Right forelimb (tissue), 1 donor: ENCODE measurements around the gene RCVRN.
"Not testable (repeated sequence)": the region's sequence is repeated elsewhere in the genome, so short reads cannot be mapped to it uniquely, and the experiment has no call there.

Experiments
- DNase-seq: peaks from one replicate; pipeline ENCODE4 v3.0.0-alpha.2; 2018

RCVRN gene

DNA sequence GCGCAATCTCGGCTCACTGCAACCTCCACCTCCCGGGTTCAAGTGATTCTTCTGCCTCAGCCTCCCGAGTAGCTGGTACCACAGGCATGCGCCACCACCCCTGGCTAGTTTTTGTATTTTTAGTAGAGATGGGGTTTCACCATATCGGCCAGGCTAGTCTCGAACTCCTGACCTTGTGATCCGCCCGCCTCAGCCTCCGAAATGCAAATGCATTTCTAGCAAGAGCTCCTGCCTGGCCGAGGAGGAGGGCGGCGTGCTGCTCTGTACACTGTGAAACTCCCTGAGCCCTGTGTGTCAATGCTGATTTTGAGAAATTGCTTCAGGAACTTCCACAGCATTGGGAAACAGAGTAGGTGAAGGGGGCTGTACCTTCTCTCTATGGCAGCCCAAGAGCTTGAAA lies 16.1 kb upstream of the RCVRN start:
- DNase-seq, result not testable (repeated sequence)

DNA sequence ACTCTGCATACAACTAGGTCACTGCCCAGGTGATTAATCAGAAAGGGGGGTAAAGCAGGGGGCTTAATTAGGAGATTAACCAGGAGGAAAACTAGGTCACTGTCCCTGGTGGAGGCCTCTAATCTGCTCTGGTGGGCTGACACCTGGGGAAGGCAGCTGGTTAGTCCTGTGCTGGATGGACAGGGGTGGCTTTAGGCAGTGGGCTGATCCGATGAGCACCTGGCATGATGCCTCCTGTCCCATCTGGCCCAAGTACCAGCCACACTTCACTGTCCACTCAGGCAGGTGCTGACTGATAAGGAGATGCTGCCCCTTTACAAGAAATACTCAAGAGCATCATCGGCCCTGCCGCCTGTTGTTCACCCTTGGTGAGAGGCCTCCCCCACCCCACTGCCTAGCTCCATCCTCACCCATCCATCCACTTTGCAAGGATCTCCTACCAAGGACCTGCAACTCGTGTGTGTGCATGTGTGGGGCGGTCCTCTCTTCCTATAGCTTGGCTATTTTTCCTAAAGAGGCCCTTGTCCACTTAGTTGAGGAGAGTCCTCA lies 13.8 kb upstream of the RCVRN start:
- no peak for DNase-seq

DNA sequence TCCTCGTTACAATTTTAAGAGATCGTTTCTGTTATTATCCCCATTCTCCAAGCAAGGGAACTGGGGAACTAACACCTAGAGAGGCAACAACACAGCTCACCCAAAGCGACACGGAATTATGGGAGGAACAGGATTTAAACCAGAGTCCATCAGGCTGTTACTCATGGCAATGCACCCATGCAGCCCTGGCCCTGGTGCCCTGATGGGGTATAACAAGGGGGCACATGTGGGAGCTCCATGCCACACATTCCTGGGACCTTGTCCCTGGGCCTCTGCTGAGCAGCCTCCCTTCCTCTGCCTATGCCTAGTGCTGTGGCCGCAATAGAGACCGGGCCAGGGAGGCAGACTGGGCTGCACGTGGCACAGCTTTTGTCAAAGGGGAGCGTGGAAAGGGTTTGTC lies 13.3 kb upstream of the RCVRN start:
- DNase-seq, result no peak

DNA sequence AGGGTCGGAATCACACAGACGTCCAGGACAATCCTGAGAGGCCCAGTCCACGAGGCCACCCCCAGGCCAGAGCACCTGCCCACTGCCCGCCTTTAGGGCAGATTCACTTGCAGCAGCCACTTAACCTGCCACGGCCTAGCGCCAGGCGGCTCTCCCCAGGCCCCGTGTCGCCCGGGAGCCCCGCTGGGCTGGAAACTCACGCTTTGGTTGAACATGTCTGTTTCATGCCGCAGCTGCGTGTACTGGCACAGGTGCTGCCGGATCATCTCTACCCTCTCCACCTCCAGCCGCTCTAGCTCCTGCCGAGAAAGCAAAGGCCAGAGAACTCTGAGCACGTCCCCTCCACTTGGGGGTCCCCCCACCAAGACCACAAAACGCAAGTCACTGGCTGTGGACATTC lies 12.7 kb upstream of the RCVRN start:
- DNase-seq, result no peak

DNA sequence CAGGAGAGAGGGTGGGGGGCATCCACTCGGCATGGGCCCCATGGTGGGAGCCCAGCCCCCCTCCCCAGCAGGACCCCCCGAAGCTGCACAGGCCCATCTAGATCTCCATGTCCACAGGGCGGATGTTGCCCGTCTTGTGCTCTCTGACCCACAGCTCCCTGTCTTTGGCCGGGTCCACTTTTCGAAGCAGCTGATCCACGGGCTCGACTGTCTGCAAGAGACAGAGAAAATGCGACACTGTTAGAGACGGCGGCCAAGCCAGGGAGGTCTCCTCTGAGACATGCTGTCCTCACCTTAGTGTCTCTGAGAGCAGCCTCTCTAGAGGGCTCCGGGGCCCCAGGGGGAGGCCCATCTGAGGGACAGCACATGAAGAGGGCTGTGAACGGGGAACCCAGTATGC lies 12.1 kb upstream of the RCVRN start:
- DNase-seq, result no peak

DNA sequence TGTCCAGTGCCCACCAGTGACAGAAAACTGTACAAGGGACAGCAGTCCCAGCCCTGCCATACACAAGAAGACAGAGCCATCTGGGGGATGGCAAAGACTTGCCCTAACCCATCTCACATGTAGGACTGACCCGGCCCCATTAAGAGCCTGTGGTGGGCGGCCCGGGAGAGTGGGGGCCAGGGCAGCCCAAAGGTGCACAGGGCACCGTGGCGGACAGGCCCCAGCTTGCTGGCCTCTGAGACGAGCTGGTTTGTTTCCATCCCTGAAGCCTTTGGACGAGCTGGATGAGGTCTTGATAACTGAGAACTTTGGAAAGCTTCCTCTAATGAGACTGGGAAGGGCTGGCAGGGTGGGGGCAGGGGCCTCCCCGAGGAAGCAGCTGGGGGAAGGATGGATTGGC lies 11.0 kb upstream of the RCVRN start:
- no peak for DNase-seq

DNA sequence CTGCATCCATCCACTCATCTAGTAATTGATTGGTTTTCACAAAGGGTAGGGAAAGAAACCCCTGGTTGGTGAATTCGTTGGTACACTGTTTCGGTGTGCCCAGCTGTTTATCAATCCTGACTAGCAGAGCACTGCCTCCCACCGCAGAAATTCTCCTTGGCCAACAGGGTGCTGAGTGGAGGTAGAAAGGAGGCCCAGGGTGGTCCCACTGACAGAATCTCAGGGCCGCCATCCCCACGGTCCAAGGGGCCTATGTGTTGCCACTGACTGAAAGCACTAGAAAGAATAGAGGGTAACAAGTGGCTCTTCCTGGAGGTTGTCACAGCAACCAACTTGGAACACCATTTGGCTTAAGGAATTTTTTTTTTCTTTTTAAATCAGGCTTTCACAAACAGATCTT lies 8.4 kb upstream of the RCVRN start:
- DNase-seq, result no peak

DNA sequence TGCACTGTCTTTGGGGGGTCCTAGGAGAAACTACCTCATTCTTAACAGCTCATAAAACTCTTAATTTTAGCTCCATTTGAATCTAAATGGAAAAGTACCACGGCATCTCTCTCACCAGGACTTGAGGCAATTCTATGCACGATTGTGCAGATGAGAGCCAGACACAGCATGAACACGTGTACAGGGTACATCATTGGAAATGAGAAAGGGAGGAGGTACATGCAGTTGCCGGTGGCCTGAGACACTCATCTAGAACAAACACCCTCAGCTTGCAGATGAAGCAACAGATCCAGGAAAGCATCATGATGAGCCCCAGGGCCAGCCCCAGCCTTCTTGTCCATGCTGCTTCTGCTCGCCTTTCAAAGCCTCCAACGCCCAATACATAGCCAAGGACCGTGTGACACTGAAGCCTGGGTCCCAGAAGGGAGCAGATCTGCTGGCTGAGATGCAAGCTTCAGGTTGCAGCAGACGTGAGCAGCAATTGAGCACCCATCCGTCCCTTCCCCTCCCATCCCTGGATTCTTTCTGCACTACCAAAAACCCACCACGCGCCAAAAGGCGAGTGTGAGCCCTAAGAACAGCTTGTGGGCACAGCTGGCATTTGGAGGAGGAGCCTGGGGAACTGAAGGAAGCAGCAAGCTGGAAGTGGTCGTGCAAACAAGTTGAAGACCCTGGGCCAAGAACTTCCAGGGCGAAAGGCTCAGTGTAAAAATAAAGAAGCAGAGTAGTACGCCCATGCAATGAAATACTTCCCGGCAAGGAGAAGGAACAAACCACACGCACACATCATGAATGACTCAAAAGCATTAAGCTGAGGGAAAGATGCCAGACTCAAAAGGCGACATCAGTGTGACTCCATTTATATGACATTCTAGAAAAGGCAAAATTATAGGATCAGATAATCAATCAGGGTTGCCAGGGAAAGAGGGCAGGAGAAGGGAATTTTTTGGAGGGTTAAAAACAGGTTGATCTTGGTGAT lies 7.3 kb upstream of the RCVRN start:
- DNase-seq, result no peak

DNA sequence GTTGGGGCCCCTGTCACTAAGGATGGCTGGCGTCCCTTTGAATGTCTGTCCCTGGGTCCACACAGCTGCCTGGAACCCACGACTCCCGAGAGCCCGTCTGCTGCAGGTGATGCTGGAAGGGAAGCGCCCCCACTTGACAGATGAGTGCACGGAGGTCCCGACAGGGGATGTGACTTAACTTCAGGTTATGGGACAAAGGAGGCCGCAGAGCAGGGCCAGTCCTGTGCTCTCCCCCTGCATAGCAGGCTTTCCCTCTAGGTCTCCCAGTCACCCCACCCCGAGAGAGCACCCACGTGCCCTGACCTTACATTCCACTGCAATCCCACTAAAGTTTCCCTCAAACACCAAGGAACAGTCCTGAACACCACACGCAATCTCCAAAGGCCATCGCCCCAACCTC lies 6.0 kb upstream of the RCVRN start:
- DNase-seq, result no peak

DNA sequence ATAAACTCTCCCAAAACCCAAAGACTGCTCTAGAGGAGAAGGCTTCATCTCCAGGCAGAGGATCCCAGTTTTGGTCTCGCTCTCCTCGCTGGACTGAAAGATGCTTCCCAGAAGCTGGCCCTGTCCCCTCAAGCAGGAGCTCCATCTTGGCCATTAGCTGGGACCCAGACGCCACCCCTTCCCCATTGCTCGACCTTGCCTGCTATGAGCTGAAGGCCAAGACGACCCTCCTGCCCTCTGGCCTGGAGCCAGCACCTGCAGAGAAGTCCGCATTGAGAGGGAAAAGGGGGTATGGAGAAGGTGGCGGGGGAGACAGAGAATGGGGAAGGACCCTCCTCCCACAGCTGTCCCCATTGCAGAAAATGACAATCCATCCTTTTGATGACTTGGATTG lies 3.6 kb upstream of the RCVRN start:
- no peak for DNase-seq

DNA sequence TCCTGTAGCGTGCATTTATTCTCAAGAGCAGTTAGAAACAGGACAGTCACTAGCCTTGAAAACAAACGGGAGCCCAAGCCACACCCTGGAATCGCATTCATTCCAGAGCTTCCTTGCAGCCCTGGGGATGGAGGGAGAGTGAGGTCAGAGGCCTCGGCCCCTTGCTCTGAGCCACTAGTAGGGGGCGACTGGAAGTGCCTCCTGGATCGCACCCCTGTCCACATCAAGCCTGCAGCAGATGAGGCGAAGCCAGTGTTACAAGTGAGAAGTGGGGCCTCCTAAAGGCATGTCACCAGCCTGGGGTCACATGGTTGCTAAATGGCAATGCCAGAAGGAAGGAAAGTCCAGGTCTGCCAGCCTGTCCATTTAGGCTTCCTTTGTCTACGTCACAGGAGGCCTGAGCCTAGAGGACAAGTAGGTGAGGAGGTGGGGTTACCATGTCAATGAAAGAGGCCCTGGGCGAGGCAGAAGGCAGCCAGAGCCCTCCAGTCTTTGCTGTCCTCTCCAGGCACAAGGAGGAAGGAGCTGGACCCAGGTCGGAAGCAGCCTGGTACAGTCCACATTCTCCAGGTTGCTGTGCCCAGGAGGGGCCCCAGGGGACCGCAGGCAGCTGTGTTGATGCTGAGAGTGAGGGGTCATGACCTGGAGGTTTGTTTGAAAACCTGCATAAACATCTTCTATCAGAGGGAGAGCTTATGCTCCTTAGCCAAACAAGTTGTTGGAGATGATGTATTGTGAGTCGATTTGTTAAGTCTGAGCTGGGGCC lies 3.0 kb upstream of the RCVRN start:
- DNase-seq, result no peak

DNA sequence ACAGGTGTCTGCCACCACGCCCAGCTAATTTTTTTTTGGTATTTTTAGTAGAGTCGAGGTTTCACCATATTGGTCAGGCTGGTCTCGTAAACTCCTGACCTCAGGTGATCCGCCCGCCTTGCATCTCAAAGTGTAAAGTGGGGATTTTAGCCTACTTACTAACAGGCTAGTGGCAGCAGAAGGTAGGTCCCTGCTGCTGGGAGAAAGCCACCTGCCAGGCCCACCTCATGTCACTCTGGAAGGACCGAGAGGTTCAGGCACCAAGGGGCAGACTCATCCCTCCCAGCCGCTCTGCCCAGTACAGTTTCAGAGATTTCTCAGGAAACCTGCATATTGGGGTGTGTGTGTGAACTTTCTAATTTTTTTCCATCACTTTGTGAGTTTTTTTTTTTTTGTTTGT lies 2.1 kb upstream of the RCVRN start:
- DNase-seq, result no peak

DNA sequence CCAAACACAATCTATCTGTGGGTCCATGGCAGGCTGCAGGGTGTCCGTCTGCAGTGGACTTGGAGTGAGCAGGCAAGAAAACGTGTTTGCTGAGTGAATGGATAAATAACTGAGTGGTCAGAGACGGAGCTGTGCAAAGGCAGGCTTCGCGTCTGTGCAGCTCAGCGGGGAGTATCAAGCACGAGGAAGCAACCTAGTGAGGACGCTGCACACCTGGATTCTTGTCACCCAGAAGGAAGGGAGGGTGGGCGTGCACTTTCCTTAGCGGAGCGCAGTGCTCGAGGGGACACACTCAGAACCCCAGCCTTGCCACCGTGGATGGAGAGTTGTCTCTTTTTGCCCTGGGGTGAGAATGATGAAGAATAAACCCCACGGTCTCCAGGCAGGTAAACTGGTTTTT lies 1.5 kb upstream of the RCVRN start:
- DNase-seq, result no peak

DNA sequence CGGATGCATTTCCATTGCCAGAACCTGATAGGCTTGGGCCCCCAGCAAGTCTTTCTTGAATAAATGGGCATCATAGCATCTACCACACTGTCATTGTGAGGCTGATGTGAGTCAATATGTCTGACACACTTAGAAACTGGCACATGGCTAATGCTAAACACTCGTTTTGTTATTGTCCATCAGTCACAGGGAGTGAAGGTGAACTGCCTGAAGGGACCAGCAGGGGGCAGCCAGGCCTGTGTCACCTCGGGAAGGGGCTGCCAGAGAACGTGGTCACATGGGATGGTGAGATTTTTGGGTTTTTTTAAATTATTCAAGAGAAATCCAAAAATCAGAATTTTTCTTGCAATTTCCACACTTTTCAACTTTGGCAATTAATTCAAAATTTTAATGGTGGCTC lies 831 bp upstream of the RCVRN start:
- no peak for DNase-seq

DNA sequence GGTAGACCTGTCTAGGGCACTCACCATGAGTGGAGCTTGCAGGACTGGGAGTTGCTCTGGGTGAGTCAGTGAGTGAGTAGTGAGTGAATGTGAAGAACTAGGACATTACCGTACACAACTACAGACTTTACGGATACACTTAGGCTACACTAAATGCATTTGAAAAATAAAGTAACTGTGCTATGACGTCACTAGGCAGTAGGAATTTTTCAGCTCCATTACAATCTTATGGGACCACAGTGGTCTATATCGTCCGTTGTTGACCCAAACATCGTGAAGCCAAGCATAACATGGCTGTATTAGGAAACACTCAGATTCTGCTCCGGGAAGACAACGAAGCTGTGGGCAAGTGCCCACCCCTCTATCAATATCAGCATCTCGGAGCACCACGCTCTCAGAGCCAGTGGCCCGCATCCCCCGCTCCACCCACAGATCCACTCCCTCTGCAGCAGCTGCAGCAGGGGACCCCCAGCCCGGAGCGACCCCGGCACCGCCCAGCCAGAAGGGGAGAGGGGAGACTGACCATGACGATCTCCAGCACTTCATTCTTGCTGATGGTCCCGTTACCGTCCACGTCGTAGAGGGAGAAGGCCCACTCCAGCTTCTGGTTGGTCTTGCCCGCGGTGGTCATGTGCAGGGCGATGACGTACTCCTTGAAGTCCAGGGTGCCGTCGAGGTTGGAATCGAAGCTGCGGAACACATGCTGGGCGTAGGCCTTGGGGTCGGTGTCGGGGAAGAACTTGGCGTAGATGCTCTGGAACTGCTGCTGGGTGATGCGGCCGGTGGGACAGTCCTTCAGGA lies 594 bp downstream of the RCVRN start:
- DNase-seq, result no peak

DNA sequence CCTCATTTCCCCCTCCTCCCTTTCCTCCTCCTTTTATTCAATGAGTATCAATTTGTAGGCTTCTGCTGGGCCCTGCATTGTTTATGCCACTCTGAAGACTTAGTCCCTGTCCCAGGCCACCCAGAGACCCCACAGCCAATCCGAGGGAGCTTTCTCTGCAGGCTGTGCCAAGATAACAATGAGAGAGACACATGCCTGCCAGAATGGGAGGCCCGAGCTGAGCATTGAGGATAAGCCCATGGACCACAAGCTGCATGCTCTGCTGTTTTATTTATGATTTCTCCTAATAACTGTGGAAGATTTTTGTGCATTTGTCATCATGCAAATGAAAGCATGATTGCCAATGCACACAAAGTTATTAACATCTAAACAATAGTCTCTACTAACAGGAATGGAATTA lies 3.0 kb downstream of the RCVRN start:
- no peak for DNase-seq

DNA sequence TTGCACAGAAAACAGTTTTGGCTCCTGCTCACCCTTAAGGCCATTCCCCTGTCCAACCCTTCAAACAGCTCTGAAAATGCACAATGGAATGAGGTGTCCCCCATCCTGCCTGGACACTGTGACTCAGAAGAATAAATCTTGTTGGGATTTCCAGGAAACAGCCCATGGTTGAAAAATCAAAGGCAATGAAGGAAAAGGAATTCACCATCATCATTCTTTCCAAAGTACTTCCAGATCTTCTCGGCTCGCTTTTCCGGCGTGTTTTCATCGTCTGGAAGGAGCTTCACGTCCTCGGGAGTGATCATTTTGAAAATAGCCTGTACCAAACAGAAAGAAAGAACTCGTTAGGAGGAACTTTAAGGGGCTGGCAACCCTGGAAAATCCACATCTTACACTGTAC lies 4.3 kb downstream of the RCVRN start:
- no peak for DNase-seq

DNA sequence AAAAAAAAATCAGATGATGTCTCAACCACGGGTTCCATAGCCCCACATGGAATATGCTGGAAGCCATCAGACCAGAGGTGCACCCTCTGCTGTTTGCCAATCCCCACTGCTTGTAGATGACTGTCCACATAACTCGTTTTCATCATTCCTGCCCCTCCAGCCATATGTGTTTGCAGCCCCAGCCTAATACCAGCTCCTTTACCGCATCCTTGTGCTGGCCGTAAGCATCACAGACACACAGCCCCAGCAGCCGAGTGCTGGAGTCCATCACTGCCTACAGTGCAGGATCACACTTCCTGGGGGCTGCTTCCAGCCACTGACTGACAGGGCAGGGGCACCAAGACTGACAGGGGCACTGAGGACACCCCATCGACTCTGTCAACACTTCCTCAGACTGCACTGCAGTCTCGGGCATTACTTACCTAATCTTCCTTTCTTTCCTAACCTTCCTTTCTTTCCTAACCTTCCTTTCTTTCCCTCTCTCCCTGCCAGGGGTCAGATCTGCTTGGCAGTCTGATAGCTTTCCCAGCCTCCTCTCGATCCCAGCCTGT lies 5.0 kb downstream of the RCVRN start:
- DNase-seq, result no peak

DNA sequence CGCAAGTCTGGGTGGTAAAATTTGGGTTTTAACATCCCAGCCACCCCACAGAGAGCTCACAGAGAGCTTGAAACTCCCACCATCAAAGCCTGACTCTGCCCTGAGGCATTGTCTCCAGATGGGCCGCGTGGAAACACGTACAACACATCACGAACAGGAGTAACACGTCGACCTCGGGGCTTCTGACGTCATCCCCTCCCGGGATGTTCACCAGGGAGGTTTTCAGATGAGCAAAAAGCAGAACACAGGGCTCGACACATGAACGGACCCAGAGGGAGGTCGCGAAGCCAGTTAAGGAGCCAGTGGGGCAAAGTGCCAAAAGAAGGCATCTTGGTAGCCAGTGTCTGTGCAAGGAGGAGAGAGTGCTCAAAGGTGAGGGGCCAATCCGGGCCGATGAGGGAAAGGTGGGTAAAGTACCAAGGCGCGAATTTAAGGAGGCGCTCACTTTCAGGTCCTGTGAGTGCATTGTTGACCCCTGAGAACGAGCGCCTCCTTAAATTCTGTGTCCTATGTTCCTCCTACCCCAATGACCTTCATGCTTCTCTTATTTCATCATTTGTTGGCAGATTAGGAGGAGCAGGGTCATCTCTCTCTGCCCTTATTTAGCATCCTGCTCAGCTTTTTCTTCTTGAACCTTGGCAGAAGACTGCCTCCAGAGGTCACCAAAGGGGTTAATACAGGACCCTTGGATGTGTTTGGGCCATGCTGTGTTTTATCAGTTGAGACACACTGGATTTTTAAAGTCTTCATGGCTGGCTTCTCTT lies 5.6 kb downstream of the RCVRN start:
- DNase-seq, result no peak

DNA sequence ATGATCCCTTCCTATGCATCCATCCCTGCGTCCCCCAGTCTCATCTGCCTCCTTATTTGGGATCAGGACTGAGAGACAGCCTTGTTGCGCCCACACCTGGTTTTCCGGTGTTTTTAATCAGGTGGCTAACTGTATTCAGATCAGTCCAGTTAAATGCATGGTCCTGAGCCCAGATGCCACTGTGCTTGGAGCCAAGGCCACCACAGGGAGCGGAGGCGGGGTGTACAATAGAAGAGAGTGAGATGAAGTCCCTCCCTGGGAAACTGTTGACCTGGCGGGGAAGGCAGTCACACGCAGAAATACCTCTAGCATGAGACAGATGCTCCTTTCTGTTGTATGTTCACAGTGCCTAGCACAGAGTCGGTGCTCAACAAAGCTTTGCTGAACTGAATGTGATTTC lies 6.3 kb downstream of the RCVRN start:
- DNase-seq, result no peak

DNA sequence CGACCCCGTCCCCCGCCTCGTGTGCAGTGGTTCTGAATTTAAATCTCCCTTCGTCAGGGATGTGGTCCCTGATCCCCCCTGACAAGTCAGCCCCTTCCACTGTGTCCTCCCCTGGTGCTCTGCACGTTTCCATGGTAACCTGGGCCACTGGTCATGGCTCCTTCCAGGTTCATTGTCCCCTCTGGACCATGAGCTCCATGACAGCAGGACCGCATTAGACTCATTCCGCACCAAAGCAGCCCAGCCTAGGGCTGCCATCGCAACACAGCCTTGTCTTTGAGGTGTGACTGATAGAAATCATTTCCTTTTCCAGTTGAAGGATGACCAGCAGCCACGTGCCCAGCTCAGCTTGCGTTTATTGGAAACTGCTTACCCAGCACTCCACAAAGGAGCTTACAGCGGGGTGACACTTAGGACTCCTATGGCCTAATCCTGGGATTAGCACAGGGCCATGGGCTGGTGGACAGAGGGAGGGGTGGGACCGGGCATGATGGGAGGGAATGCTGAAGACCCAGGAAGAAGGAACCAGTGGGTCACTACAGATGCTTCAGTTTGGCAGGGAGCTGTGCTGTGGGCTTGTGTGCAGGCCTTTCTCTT lies 7.6 kb downstream of the RCVRN start:
- no peak for DNase-seq

DNA sequence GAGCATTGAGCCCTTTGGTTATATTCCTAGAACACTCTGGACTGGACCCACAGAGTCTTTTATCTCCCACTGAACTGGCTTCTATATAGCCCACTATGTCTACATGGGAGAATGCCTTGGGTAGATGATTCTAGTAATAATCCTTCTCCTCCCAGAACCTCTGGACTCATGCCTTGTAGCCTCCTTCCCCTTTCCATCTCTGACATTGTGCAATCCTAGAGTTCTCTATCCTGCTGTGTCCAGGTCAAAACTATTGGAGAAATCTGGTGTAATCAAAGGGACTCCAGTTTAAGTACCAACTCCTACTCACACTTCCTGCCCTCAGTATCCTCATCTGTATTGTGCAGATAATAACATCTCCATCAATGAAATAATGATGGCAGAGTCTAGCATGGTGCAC lies 9.1 kb downstream of the RCVRN start:
- no peak for DNase-seq
